Hepatocyte (in vitro differentiated cells): ENCODE data around the gene C9. TPM values are rescaled to one million over a fixed set of nuclear protein-coding genes. Genes with fewer than 3 reads are reported as not detected.

Source experiments
- DNase-seq: peaks from one replicate; pipeline ENCODE4 v3.0.0-alpha.2; 2016; ENCODE audit warnings: low spot score
- H2AFZ ChIP-seq: fragments of 200-600 bp; sonication (generic); 2 replicates; pipeline ENCODE4 v1.6.0; 2016; ENCODE audit warnings: antibody characterized with exemption, mild to moderate bottlenecking
- H3K27ac ChIP-seq: fragments of 200-600 bp; sonication (generic); 2 replicates; pipeline ENCODE4 v1.5.1; 2016; ENCODE audit warnings: mild to moderate bottlenecking
- H3K27me3 ChIP-seq: fragments of 200-600 bp; sonication (generic); 2 replicates; pipeline ENCODE4 v1.6.1; 2016
- H3K36me3 ChIP-seq: fragments of 200-600 bp; sonication (generic); replicated peaks from 2 replicates; pipeline ENCODE4 v1.5.1; 2016; ENCODE audit warnings: low read depth; ENCODE audit not compliant: insufficient read depth
- H3K4me1 ChIP-seq: fragments of 200-600 bp; sonication (generic); 2 replicates; pipeline ENCODE4 v1.5.1; 2016; ENCODE audit warnings: mild to moderate bottlenecking, moderate library complexity; ENCODE audit not compliant: insufficient read depth
- H3K4me2 ChIP-seq: fragments of 200-600 bp; sonication (generic); 2 replicates; pipeline ENCODE4 v1.6.0; 2016
- H3K4me3 ChIP-seq: fragments of 200-600 bp; sonication (generic); 2 replicates; pipeline ENCODE4 v1.5.1; 2016; ENCODE audit warnings: mild to moderate bottlenecking
- H3K79me2 ChIP-seq: fragments of 200-600 bp; sonication (generic); 2 replicates; pipeline ENCODE4 v1.6.0; 2017; ENCODE audit warnings: mild to moderate bottlenecking
- H3K9me2 ChIP-seq: fragments of 200-600 bp; sonication (generic); replicated peaks from 2 replicates; pipeline ENCODE4 v1.6.0; 2017; ENCODE audit warnings: mild to moderate bottlenecking; ENCODE audit not compliant: insufficient read depth
- H3K9me3 ChIP-seq: fragments of 200-600 bp; sonication (generic); 2 replicates; pipeline ENCODE4 v1.5.1; 2016; ENCODE audit warnings: low read depth, mild to moderate bottlenecking
- H4K20me1 ChIP-seq: fragments of 200-600 bp; sonication (generic); 2 replicates; pipeline ENCODE4 v1.6.0; 2016; ENCODE audit warnings: mild to moderate bottlenecking; ENCODE audit not compliant: insufficient read depth, poor library complexity, severe bottlenecking
- CTCF ChIP-seq: fragments of 200-600 bp; sonication (generic); IDR thresholded peaks from 2 replicates; pipeline ENCODE4 v1.5.1; 2016; ENCODE audit warnings: antibody characterized with exemption, mild to moderate bottlenecking; ENCODE audit not compliant: poor library complexity
- EZH2 ChIP-seq: fragments of 200-600 bp; sonication (generic); IDR thresholded peaks from 2 replicates; pipeline ENCODE4 v1.6.1; 2016; ENCODE audit warnings: antibody characterized with exemption, mild to moderate bottlenecking, borderline replicate concordance
- EZH2phosphoT487 ChIP-seq: fragments of 200-600 bp; sonication (generic); IDR thresholded peaks from one replicate; pipeline ENCODE4 v1.6.1; 2018; ENCODE audit warnings: antibody characterized with exemption, mild to moderate bottlenecking, low read depth, moderate library complexity; ENCODE audit not compliant: unreplicated experiment, severe bottlenecking
- WGBS: methylation state at CpG from one replicate; pipeline ENCODE4 v1.1.6; 2016; ENCODE audit warnings: low lambda C conversion rate; ENCODE audit errors: missing lambda C conversion rate; 5-methylcytosine and 5-hydroxymethylcytosine counted together
- polyA plus RNA-seq: library from polyadenylated mRNA; unstranded; fragments of >200 nt; fragmentation: Nextera tagmentation; extraction: Ambion mirVana; gene quantifications from 2 replicates; pipeline ENCODE4 v1.2.1, GENCODE V29; 2016
- total RNA-seq: library from RNA; depleted of rRNA; stranded (reverse); fragments of >200 nt; gene quantifications from 2 replicates; pipeline ENCODE4 v1.2.3, GENCODE V29; 2014

Gene C9
- total and polyA plus RNA-seq, 2 experiments from 2014 or later: 0.47 to 0.79 TPM

GRCh38 chr5:39254671-39255070 is 109.6 kb downstream of the C9 start:
- Histone ChIP-seq H3K79me2 (no peaks in the 10 kb centered on the region), H3K9me3 (no peaks in the 10 kb centered on the region), H3K36me3 (no peaks in the 10 kb centered on the region), H2AFZ (no peak overlapping the region), H3K9me2 (no peaks in the 10 kb centered on the region), H4K20me1 (no peaks in the 10 kb centered on the region), H3K4me2 (no peak overlapping the region), H3K4me3 (no peak overlapping the region), H3K4me1 (no peaks in the 10 kb centered on the region), H3K27me3 (no peaks in the 10 kb centered on the region), H3K27ac (no peak overlapping the region)
- TF ChIP-seq EZH2 (no peak), EZH2phosphoT487 (no peak), CTCF (no peak)
- no peak for DNase-seq

GRCh38 chr5:39253196-39253595 is 111.1 kb downstream of the C9 start:
- TF ChIP-seq EZH2: no peak
- TF ChIP-seq EZH2phosphoT487: no peak
- no peak for TF ChIP-seq CTCF
- H3K27ac ChIP-seq: no peak overlapping the region
- no peaks in the 10 kb centered on the region for H3K79me2 ChIP-seq
- no peaks in the 10 kb centered on the region for H3K9me3 ChIP-seq
- H3K36me3 ChIP-seq: no peaks in the 10 kb centered on the region
- no peaks in the 10 kb centered on the region for H4K20me1 ChIP-seq
- H3K9me2 ChIP-seq: no peaks in the 10 kb centered on the region
- H3K4me3 ChIP-seq: no peak overlapping the region
- DNase-seq: no peak
- H3K27me3 ChIP-seq: no peaks in the 10 kb centered on the region
- H3K4me1 ChIP-seq: no peaks in the 10 kb centered on the region
- no peak overlapping the region for H3K4me2 ChIP-seq
- H2AFZ ChIP-seq: no peak overlapping the region

- no peaks in the 10 kb centered on the region for H3K27me3 ChIP-seq
- H3K36me3 ChIP-seq: no peaks in the 10 kb centered on the region
- H3K4me3 ChIP-seq: no peak overlapping the region
- WGBS: 65% methylated on average over 1 of the region's 1 CpG
- H2AFZ ChIP-seq: no peak overlapping the region
- TF ChIP-seq EZH2 (no peak), CTCF (no peak), EZH2phosphoT487 (no peak)
- H3K79me2 ChIP-seq: no peaks in the 10 kb centered on the region
- H3K27ac ChIP-seq: no peak overlapping the region
- DNase-seq: no peak
- H3K4me1 ChIP-seq: no peaks in the 10 kb centered on the region
- no peaks in the 10 kb centered on the region for H3K9me3 ChIP-seq
- no peaks in the 10 kb centered on the region for H4K20me1 ChIP-seq
- H3K4me2 ChIP-seq: no peak overlapping the region
- no peaks in the 10 kb centered on the region for H3K9me2 ChIP-seq
Measured at GRCh38 chr5:39249564-39250274, 114.6 kb downstream of the C9 start.

GRCh38 chr5:39249069-39249468 is 115.2 kb downstream of the C9 start:
- Histone ChIP-seq H3K4me2 (no peak overlapping the region), H3K36me3 (no peaks in the 10 kb centered on the region), H3K4me3 (no peak overlapping the region), H3K79me2 (no peaks in the 10 kb centered on the region), H3K9me2 (no peaks in the 10 kb centered on the region), H3K9me3 (no peaks in the 10 kb centered on the region), H3K27ac (no peak overlapping the region), H3K4me1 (no peaks in the 10 kb centered on the region), H2AFZ (no peak overlapping the region), H4K20me1 (no peaks in the 10 kb centered on the region), H3K27me3 (no peaks in the 10 kb centered on the region)
- DNase-seq: no peak
- 100% methylated on average over 1 of the region's 1 CpG for WGBS
- TF ChIP-seq CTCF: no peak
- no peak for TF ChIP-seq EZH2
- no peak for TF ChIP-seq EZH2phosphoT487
